K562 (cell line): ENCODE measurements around the gene TGM3.

Source experiments
- HMGXB4 ChIP-seq: sonication (generic); formaldehyde crosslinking; IDR thresholded peaks from 2 replicates; pipeline ENCODE4 v1.8.1; 2023; ENCODE audit warnings: mild to moderate bottlenecking, missing genetic modification reagents
- YY1 ChIP-seq, 3 experiments: IDR thresholded peaks; 2 replicates each; pipeline ENCODE4 v1.6.1; 2011; ENCODE audit warnings: low read length in 2 of 3, mild to moderate bottlenecking in 2 of 3, moderate library complexity in 2 of 3, borderline replicate concordance in 1 of 3, control low read depth in 1 of 3, low read depth in 1 of 3; ENCODE audit not compliant: insufficient read depth in 3 of 3, insufficient replicate concordance in 2 of 3, control insufficient read depth in 1 of 3, insufficient read length in 1 of 3; ENCODE audit errors: extremely low read depth in 1 of 3

- no peak for TF ChIP-seq HMGXB4 (CRISPR knock-in tag)
- TF ChIP-seq YY1 (IDR thresholded peaks at IDR 0.05; ENCODE audit: borderline replicate concordance in 1 of 3, control insufficient read depth in 1 of 3, extremely low read depth in 1 of 3, insufficient read depth in 3 of 3, insufficient read length in 1 of 3, insufficient replicate concordance in 2 of 3, low read depth in 1 of 3, low read length in 2 of 3): no peak
Observed at GRCh38 chr20:2279253-2279779, 16.5 kb upstream of the TGM3 start.
